Measurements from ENCODE around the gene NKX6-2. TPM values are rescaled to one million over a fixed set of nuclear protein-coding genes. Genes with fewer than 3 reads are reported as not detected.

Gene NKX6-2
- total and polyA plus RNA-seq, 10 of the 15 experiments (the other 5 are each of a cell fraction or from before 2014, with no cell fraction given): 0.45 to 1.8 TPM; not detected in 8

DNA sequence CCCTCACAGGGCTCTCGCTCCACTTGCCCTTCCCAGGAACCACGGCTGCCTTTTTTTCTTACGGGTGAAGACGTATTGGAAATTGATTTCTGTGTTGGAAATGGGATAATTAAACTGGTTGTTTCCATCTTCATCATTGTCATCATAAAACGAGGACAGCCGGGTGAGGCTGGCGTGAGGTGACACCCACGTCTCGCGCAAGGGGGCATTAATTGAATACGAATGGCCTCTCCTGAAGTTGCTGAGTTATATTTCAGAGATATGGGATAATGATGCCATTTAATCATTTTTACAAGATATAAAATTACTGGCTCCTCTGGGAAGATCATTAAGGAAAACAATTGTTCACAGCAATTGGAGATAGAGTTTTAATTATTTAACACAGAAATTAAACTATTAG lies 18.3 kb upstream of the NKX6-2 start:
- Histone ChIP-seq H3K9me3 (replicated peaks; ENCODE audit: control insufficient read depth, insufficient read depth, low read length) (peaks cover 2% of the 10 kb centered on the region; the same call in 1 of the 3 replicates), H3K27me3 (replicated peaks in 1 of 2; ENCODE audit: control insufficient read depth in 2 of 2, insufficient read depth in 2 of 2, low read length in 1 of 2) (no peaks in the 10 kb centered on the region), H3K9ac (ENCODE audit: control insufficient read depth, insufficient read depth, low read length) (no peak overlapping the region), H2AFZ (ENCODE audit: control insufficient read depth, low read depth, low read length) (no peak overlapping the region), H3K27ac (ENCODE audit: control insufficient read depth, insufficient read depth) (no peak overlapping the region), H3K4me2 (ENCODE audit: control insufficient read depth, insufficient read depth) (no peak overlapping the region), H4K20me1 (ENCODE audit: control insufficient read depth, insufficient read depth) (no peaks in the 10 kb centered on the region), H3K4me3 (no peak overlapping the region), H3K36me3 (ENCODE audit: control insufficient read depth in 2 of 2, insufficient read depth in 2 of 2, low read length in 1 of 2) (no peaks in the 10 kb centered on the region), H3K4me1 (ENCODE audit: control insufficient read depth, insufficient read depth, low read length) (no peaks in the 10 kb centered on the region), H3K79me2 (ENCODE audit: control insufficient read depth, insufficient read depth, low read length) (no peaks in the 10 kb centered on the region)
- no peak for DNase-seq (ENCODE audit: low read depth, low spot score)
- TF ChIP-seq, protein P1, sequence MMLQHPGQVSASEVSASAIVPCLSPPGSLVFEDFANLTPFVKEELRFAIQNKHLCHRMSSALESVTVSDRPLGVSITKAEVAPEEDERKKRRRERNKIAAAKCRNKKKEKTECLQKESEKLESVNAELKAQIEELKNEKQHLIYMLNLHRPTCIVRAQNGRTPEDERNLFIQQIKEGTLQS (IDR thresholded peaks at IDR 0.05; ENCODE audit: borderline replicate concordance, extremely low read depth, low read depth, low read length): no peak
- TF ChIP-seq ESRRA (IDR thresholded peaks at IDR 0.05; ENCODE audit: low read length) (no peak), NR2C1 (IDR thresholded peaks at IDR 0.05) (no peak), LARP7 (IDR thresholded peaks at IDR 0.05) (no peak), RBBP5 (conservative IDR thresholded peaks at IDR 0.05) (no peak), CBX5 (IDR thresholded peaks at IDR 0.05; ENCODE audit: low read depth) (no peak), KAT2A (conservative IDR thresholded peaks at IDR 0.05; ENCODE audit: control insufficient read depth, low read depth, low read length) (no peak), STAT3 (IDR thresholded peaks at IDR 0.05; ENCODE audit: low read depth, low read length) (no peak), CBX3 (IDR thresholded peaks at IDR 0.05; ENCODE audit: borderline replicate concordance, low read depth) (no peak), HDAC2 (IDR thresholded peaks at IDR 0.05) (no peak)
- TF ChIP-seq, protein P2, sequence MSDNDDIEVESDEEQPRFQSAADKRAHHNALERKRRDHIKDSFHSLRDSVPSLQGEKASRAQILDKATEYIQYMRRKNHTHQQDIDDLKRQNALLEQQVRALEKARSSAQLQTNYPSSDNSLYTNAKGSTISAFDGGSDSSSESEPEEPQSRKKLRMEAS (IDR thresholded peaks at IDR 0.05; ENCODE audit: low read depth, low read length): no peak
- TF ChIP-seq, protein P3, sequence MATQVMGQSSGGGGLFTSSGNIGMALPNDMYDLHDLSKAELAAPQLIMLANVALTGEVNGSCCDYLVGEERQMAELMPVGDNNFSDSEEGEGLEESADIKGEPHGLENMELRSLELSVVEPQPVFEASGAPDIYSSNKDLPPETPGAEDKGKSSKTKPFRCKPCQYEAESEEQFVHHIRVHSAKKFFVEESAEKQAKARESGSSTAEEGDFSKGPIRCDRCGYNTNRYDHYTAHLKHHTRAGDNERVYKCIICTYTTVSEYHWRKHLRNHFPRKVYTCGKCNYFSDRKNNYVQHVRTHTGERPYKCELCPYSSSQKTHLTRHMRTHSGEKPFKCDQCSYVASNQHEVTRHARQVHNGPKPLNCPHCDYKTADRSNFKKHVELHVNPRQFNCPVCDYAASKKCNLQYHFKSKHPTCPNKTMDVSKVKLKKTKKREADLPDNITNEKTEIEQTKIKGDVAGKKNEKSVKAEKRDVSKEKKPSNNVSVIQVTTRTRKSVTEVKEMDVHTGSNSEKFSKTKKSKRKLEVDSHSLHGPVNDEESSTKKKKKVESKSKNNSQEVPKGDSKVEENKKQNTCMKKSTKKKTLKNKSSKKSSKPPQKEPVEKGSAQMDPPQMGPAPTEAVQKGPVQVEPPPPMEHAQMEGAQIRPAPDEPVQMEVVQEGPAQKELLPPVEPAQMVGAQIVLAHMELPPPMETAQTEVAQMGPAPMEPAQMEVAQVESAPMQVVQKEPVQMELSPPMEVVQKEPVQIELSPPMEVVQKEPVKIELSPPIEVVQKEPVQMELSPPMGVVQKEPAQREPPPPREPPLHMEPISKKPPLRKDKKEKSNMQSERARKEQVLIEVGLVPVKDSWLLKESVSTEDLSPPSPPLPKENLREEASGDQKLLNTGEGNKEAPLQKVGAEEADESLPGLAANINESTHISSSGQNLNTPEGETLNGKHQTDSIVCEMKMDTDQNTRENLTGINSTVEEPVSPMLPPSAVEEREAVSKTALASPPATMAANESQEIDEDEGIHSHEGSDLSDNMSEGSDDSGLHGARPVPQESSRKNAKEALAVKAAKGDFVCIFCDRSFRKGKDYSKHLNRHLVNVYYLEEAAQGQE (IDR thresholded peaks at IDR 0.05; ENCODE audit: low read depth, low read length): no peak
- TF ChIP-seq, protein P4, sequence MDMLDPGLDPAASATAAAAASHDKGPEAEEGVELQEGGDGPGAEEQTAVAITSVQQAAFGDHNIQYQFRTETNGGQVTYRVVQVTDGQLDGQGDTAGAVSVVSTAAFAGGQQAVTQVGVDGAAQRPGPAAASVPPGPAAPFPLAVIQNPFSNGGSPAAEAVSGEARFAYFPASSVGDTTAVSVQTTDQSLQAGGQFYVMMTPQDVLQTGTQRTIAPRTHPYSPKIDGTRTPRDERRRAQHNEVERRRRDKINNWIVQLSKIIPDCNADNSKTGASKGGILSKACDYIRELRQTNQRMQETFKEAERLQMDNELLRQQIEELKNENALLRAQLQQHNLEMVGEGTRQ (IDR thresholded peaks at IDR 0.05; ENCODE audit: borderline replicate concordance, low read depth, low read length): no peak
- TF ChIP-seq, protein P5, sequence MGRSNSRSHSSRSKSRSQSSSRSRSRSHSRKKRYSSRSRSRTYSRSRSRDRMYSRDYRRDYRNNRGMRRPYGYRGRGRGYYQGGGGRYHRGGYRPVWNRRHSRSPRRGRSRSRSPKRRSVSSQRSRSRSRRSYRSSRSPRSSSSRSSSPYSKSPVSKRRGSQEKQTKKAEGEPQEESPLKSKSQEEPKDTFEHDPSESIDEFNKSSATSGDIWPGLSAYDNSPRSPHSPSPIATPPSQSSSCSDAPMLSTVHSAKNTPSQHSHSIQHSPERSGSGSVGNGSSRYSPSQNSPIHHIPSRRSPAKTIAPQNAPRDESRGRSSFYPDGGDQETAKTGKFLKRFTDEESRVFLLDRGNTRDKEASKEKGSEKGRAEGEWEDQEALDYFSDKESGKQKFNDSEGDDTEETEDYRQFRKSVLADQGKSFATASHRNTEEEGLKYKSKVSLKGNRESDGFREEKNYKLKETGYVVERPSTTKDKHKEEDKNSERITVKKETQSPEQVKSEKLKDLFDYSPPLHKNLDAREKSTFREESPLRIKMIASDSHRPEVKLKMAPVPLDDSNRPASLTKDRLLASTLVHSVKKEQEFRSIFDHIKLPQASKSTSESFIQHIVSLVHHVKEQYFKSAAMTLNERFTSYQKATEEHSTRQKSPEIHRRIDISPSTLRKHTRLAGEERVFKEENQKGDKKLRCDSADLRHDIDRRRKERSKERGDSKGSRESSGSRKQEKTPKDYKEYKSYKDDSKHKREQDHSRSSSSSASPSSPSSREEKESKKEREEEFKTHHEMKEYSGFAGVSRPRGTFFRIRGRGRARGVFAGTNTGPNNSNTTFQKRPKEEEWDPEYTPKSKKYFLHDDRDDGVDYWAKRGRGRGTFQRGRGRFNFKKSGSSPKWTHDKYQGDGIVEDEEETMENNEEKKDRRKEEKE (IDR thresholded peaks at IDR 0.05): no peak
- TF ChIP-seq, protein P6, sequence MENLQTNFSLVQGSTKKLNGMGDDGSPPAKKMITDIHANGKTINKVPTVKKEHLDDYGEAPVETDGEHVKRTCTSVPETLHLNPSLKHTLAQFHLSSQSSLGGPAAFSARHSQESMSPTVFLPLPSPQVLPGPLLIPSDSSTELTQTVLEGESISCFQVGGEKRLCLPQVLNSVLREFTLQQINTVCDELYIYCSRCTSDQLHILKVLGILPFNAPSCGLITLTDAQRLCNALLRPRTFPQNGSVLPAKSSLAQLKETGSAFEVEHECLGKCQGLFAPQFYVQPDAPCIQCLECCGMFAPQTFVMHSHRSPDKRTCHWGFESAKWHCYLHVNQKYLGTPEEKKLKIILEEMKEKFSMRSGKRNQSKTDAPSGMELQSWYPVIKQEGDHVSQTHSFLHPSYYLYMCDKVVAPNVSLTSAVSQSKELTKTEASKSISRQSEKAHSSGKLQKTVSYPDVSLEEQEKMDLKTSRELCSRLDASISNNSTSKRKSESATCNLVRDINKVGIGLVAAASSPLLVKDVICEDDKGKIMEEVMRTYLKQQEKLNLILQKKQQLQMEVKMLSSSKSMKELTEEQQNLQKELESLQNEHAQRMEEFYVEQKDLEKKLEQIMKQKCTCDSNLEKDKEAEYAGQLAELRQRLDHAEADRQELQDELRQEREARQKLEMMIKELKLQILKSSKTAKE (IDR thresholded peaks at IDR 0.05; ENCODE audit: low read depth, poor library complexity, severe bottlenecking): no peak
- FAIRE-seq: no peak
- BruUV-seq (replicated peaks): no TSS peak
- 80% methylated on average over 11 of the region's 11 CpGs for WGBS (ENCODE audit: insufficient coverage, insufficient replicate concordance, low lambda C conversion rate, missing lambda C conversion rate)
- intact Hi-C loops (cut with micrococcal nuclease; ENCODE audit: unreplicated experiment): no loop called here
- ATAC-seq: no peak
- ChIA-PET POLR2A (no interaction called here), SMC1A (ENCODE audit: uncharacterized antibody, unreplicated experiment) (no interaction called here), RAD21 (ENCODE audit: unreplicated experiment) (no interaction called here), CTCF (no interaction called here)
- in situ Hi-C loops (cut with MboI): no loop called here

Data from GM12878 (cell line).